GM08714 (cell line): ENCODE measurements around the gene SLX4IP.

Experiments used
- H3K4me3 ChIP-seq: fragments of 200-500 bp; sonication (Bioruptor generic); 2 replicates; pipeline ENCODE4 v1.5.1; 2014; ENCODE audit warnings: mild to moderate bottlenecking, low read length, inconsistent platforms
- ZNF274 ChIP-seq: IDR thresholded peaks from 2 replicates; pipeline ENCODE4 v1.6.1; 2012; ENCODE audit warnings: mild to moderate bottlenecking, low read depth, low read length

SLX4IP gene

GRCh38 chr20:10657453-10657852, 222.3 kb downstream of the SLX4IP start:
- no peak for TF ChIP-seq ZNF274
- no peak overlapping the region for H3K4me3 ChIP-seq

GRCh38 chr20:10658051-10658823, 223.1 kb downstream of the SLX4IP start:
- TF ChIP-seq ZNF274: no peak
- H3K4me3 ChIP-seq: no peak overlapping the region

- no peak for TF ChIP-seq ZNF274
- H3K4me3 ChIP-seq: no peak overlapping the region
Observed at GRCh38 chr20:10658876-10659632, 223.9 kb downstream of the SLX4IP start.

- H3K4me3 ChIP-seq: no peak overlapping the region
- no peak for TF ChIP-seq ZNF274
Observed at GRCh38 chr20:10659651-10660601, 224.8 kb downstream of the SLX4IP start.

- H3K4me3 ChIP-seq: no peak overlapping the region
- TF ChIP-seq ZNF274: no peak
Observed at GRCh38 chr20:10660661-10661060, 225.6 kb downstream of the SLX4IP start.

- TF ChIP-seq ZNF274: no peak
- H3K4me3 ChIP-seq: no peak overlapping the region
Observed at GRCh38 chr20:10661261-10661660, 226.2 kb downstream of the SLX4IP start.

GRCh38 chr20:10662151-10662550, 227.0 kb downstream of the SLX4IP start:
- no peak overlapping the region for H3K4me3 ChIP-seq
- no peak for TF ChIP-seq ZNF274

- no peak overlapping the region for H3K4me3 ChIP-seq
- TF ChIP-seq ZNF274: no peak
Observed at GRCh38 chr20:10662661-10663458, 227.8 kb downstream of the SLX4IP start.

- TF ChIP-seq ZNF274: no peak
- H3K4me3 ChIP-seq: no peak overlapping the region
Observed at GRCh38 chr20:10663756-10664155, 228.7 kb downstream of the SLX4IP start.

- no peak overlapping the region for H3K4me3 ChIP-seq
Observed at GRCh38 chr20:10665027-10665561, 230.0 kb downstream of the SLX4IP start.

GRCh38 chr20:10665791-10666190, 230.7 kb downstream of the SLX4IP start:
- H3K4me3 ChIP-seq: no peak overlapping the region
- TF ChIP-seq ZNF274: no peak

More at GRCh38 chr20:10665027-10665561, 230.0 kb downstream of the SLX4IP start:
- TF ChIP-seq ZNF274: no peak

GRCh38 chr20:10666221-10667076, 231.3 kb downstream of the SLX4IP start:
- no peak overlapping the region for H3K4me3 ChIP-seq
- no peak for TF ChIP-seq ZNF274
